ENCODE data around the gene HM13.
A peak's percentile ranks its signal among the peaks of the same experiment; 100 is the strongest.
"Not testable (repeated sequence)": the region's sequence is repeated elsewhere in the genome, so short reads cannot be mapped to it uniquely, and the experiment has no call there.

HM13 gene, protein sequence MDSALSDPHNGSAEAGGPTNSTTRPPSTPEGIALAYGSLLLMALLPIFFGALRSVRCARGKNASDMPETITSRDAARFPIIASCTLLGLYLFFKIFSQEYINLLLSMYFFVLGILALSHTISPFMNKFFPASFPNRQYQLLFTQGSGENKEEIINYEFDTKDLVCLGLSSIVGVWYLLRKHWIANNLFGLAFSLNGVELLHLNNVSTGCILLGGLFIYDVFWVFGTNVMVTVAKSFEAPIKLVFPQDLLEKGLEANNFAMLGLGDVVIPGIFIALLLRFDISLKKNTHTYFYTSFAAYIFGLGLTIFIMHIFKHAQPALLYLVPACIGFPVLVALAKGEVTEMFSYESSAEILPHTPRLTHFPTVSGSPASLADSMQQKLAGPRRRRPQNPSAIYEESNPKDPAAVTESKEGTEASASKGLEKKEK

DNA sequence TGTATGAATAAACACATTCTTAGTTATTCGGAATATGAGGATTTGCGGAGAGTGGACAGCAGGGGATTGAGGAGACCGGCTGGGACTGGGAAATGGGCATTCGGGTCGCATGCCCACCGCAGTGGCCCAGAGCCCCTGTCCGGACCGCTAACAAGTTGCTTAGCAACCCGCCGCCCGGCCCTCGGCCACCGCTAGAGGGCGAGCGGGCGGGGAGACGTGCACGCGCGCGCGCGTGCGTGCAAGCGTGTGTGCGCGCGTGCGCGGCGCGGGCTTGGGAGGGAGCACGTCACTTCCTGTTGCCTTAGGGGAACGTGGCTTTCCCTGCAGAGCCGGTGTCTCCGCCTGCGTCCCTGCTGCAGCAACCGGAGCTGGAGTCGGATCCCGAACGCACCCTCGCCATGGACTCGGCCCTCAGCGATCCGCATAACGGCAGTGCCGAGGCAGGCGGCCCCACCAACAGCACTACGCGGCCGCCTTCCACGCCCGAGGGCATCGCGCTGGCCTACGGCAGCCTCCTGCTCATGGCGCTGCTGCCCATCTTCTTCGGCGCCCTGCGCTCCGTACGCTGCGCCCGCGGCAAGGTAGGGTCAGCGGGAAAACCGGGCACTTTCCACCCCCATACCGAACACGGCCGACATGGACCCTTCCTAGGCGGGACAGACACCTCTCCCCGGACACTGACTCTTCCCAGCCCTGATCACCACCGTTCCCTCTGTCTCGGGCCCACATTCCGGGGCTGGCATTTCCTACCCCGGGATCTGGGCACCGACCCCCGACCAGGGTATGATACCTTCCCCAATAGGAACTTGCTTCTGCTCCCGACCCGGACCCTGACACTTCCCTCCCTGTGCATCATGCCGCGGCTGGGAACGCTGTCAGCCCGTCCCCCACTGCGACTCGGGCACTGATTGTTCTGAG is at the start of gene HM13:
TSS of gene HM13 (plus strand) at position 289 of the 918 bp plus-strand sequence. CDS start at position 399, 110 bp downstream.
- DNase-seq (ENCODE audit: low spot score), result peak; percentile 96

DNA sequence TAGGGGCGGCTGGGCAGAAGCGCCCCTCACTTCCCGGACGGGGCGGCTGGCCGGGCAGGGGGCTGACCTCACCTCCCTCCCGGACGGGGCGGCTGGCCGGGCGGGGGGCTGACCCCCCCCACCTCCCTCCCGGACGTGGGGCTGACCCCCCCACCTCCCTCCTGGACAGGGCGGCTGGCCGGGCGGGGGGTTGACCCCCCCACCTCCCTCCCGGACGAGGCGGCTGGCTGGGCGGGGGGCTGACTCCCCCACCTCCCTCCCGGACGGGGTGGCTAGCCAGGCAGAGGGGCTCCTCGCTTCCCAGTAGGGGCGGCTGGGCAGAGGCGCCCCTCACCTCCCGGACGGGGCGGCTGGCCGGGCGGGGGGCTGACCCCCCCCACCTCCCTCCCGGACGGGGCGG is 43.3 kb upstream of the HM13 start:
- DNase-seq (ENCODE audit: low spot score), result not testable (repeated sequence)

DNA sequence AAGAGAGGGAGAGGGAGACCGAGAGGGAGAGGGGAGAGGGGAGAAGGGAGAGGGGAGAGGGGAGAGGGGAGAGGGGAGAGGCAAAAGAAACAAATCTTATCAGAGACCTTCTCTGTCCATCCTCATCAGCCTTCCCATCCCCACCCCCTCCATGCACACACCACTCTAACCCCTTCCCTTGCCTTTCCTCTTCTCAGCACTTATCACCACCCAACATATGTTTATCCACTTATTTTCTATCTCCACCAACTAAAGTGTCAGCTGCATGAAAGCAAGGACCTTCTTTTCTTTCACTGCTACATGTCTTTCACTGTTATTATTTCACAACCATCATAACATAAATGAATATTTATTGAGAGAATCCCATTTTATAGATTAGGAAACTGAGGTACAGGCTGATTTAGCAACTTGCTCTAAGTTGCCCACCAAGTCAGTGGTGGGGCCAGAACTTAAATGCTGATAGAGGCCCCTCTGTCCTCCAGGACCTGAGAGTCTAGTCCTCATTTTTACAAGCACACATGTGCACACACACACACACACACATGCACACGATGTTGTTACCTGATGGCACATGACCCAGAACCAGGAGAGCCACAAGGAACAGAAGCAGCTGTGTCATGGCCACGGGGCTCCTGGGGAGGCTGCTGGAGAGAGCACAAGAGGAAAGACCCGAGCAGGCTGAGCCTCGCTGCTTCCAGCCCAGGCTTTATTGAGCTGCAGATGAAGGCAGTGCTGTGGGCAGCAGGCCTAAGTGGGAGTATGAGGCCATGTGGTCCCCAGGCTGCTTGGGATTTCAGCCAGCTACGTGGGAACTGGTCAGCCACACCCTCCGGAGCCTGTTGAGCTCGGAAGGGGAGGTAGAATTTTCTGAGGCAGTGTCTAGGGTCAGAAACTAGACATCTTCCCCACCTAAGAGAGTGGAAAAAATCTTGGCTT is 41.6 kb upstream of the HM13 start:
- DNase-seq (ENCODE audit: low spot score), result no peak

DNA sequence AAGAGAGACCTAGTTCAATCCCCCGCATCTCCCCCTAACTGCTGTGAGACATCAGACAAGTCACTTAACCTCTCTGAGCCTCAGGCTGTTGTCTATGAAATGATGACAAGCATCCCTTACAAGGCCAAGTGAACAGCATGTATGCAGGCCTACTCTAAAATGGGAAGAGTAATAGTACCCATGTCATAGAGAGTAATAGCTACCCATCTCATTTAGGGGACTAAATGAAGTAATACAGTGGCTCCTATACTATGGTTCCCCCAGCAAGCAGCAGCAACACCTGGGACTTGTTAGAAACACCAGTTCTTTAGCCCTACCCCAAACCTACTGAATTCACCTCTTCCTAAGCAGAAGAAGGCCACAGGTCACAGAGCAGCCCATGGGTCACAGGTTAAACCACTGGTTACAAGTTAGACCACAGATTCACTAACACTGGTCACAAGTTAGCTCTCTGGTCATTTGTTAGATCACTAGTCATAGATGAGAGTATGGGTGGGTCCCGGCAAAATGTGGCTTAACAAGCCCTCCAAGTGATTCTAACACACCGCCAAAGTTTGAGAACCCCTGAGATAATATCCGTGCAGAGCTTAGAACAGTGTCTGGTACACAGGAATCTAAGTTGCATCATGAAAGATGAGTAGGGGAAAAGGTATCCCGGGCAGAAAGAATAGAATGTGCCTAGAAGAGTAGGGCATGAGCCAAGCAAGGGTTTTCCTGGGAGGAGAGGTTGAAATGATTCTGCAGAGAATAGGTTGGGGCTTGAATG is 40.7 kb upstream of the HM13 start:
- no peak for DNase-seq (ENCODE audit: low spot score)

DNA sequence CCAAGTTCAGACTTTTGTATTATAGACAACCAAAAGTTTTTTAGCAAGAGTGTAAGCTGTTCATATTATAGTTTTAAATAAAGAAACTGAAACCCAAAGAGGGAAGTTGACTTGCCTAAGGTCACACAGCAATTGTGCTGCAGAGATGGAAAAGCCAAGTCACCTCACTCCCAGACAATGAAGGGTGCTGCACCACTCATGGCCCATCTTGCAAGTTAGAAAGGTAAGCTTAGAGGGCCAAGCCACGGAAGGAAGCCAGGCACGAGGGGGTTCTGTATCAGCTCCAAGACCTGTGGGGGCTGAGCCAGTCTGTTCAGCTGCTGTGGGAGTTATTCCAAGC is 40.2 kb upstream of the HM13 start:
- no peak for DNase-seq (ENCODE audit: low spot score)

DNA sequence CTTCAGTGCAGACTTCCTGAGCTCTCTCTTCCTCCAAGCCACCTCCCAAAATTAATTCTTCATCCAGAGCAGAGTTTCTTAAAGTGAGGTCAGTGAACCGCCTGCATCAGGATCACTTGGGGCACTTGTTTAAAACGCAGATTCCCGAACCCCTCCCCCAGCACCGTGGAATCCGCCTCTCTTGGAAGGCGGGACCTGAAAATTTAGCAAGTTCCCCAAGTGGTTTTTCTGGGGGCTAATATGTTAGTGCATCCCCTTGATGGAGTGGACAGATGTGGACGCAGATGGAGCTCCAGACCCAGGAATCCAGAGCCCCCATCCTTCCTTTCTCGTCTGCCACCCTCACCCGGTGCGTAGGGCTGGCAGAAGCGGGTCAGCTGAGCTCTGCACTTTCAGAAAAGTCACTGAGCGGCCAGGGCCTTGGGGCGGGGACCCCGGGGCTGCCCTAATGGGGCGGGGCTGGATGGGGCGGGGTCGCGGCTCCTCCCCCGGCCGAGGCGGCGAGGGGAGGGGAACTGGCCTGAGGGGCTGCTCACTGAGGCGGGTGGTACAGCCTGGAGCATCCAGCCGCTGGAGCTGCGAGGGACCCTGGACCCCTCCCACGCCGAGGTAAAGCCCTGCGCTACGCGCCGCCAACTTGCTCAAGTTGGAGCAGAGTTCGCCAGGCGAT is 39.3 kb upstream of the HM13 start, which contains the start of the genes DEFB124 and REM1:
TSS of gene DEFB124 (minus strand) at position 370 of the 670 bp plus-strand sequence. CDS start 2,114 bp downstream, outside the sequence.
TSS of gene REM1 (plus strand) at position 531 of the 670 bp plus-strand sequence. CDS start 1,158 bp downstream, outside the sequence.
- no peak for DNase-seq (ENCODE audit: low spot score)

DNA sequence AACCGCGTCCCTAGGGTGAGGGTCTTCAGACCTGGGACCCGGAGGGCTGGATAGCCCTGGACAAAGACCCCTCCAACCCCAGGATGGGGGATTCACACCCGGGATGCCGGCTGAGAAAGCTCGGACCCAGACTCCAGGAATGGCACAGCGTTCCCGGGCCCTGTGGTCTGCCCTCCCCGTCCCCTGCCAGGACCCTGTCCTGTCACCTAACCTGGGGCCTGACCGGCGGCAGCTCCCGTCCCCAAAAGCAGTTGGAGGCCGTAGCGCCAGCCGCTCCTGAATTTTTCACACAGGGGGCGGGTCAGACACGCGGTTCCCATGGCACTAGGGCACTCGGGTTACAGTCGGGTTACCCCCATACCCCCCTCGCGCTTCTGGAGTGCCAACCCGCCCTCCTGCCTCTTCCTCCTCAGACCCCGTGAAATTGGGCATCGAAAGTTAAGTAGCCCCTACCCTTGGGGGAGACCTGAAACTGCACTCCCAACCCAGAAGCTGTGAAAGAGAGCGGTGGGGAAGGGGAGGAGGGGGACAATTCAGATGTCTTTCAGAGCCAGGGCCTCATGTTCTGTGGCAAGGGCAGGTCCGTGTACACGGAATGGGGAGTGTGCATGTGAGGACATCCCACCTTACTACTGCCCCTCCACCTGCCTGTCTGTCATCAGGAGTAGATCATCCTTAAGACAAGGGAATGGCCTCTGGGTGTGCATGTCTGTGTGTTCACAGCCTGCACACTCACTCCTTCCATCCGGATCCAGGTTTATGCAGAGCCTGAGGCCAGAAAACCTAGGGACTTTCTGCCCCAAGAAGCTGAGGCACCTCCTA is 38.6 kb upstream of the HM13 start:
- no peak for DNase-seq (ENCODE audit: low spot score)

DNA sequence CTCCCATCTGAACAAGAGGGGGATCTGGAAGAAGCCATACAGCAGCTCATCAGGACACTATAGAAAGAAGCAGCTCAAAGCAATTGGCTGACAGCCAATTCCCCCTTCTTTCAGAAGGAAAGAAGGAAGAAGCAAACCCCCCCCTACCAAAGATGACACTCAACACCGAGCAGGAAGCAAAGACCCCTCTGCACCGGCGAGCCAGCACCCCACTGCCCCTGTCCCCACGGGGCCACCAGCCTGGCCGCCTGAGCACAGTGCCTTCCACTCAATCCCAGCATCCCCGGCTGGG is 38.0 kb upstream of the HM13 start:
- no peak for DNase-seq (ENCODE audit: low spot score)

DNA sequence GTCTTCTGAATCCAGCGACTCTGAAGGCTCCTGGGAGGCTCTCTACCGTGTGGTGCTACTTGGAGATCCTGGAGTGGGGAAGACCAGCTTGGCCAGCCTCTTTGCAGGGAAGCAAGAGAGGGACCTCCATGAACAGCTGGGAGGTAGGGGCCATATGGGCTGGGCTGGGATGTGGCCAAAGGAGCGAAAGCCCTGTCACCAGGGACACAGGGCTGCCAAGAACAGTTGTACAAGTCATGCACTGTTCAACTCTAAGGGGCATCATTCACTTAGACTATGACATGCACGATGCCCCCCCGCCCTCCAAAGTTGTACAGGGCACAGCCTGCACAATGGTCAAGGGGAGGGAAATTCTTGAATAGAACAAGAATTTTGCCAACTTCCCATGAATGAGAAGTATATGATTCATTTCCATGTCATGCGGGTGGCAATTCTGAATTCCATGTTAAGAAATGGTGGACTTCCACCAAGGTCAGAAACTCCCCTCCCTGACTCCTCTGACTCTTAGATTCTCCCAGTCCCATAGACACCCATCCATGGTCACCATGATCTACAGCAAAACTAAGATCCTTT is 37.5 kb upstream of the HM13 start:
- no peak for DNase-seq (ENCODE audit: low spot score)

DNA sequence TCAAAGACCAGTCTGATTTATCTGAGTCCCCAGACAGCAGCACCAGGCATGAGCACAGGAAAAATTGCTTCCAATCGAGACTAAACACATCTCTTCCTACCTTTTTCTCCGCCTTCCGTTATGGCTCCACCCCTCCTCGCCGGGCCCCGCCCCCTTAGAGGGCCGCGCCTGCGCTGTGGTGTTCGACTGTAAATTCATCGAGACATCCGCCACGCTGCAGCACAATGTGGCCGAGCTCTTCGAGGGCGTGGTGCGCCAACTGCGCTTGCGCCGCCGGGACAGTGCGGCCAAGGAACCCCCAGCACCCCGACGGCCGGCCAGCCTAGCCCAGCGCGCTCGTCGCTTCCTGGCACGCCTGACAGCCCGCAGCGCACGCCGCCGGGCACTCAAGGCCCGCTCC is 30.2 kb upstream of the HM13 start:
- DNase-seq (ENCODE audit: low spot score), result no peak

DNA sequence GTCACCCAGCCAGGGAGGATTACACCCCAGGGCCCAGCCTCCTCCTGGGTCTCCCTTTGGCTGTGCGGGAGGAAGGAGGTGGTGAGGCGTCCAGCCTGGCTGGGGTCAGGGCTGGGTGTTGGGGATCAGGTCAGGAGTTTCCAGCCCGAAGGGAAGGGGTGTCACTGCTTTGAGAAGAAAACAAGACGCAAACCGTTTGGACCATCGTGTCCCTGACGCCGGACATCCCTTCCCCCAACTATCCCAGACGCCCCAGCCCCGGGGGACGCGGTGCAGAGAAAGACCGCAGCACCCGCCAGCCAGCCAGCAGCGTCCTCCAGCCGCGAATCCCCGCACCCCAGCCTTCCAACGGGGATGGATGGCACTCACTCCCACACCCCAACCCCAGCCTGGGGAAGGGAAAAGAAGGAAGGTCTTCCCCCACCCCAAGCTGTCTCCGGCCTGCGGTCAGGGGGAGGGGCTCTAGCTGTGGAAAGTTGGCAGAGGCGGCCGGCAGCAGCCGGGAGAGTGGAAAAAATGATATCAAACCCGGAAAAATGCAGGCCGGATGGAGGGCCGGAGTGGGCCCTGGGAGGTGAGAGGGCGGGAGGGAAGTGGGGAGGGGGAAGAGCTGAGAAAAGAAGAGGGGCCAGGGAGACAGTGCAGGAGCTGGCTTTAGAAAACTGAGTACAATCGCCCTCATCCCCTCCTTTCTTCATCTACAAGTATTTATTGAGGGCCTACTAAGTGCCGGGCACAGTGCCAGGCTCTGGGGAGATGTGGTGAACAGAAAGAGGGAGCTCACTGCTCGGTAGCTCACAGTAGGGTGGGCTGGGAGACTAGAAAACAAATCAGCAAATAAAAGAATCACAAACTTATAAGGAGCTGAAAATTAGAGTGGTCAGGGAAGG is 28.5 kb upstream of the HM13 start:
- no peak for DNase-seq (ENCODE audit: low spot score)

DNA sequence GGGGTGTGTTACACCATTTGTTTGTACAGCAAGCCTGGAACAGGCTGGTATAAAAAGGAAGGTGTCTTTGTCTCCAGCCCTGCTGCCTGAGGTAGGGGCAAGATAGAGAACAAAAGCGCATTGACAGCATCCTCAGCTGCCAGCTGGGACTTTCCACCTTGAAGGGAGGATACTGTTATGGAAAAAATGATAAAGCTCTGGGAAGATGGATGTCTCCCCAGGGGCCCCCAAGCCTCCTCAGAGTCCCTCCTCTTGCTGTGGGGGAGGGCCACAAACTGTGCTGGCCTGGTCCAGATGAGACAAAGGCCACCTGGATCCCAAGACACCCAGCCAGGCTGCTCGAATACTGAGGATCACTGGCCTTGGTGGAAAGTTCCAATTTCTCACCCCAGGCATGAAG is 26.1 kb upstream of the HM13 start:
- DNase-seq (ENCODE audit: low spot score), result no peak

DNA sequence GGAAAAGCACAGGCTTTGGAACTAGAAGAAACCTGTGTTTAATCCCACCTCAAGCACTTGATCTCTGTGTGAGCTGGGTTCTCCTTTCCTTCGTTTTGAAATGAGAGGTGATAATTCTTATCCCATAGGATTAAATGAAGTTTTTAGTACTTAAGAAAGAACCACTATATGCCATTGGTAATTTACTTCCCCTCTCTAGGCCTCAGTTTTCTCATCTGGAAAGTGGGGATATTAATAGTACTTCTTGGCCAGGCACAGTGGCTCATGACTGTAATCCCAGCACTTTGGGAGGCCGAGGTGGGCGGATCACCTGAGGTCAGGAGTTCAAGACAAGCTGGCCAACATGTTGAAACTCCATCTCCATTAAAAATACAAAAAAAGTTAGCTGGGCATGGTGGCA is 25.1 kb upstream of the HM13 start:
- no peak for DNase-seq (ENCODE audit: low spot score)

DNA sequence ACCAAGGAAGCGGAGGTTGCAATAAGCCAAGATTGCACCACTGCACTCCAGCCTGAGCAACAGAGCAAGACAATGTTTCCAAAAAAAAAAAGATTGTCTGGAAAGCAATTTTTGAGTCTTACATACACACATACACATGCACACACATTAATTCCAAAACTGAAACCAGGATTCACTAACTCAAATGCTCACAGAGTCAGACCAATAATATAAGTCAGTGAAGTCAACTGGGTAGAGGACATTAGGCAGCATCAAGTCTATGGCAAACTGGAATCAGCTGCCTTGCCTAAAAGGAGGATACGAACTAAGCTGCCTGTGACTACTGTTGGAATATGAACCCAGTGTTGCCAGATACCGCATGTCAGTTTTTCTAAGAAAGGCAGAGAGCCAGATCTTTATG is 23.5 kb upstream of the HM13 start:
- DNase-seq (ENCODE audit: low spot score), result no peak

DNA sequence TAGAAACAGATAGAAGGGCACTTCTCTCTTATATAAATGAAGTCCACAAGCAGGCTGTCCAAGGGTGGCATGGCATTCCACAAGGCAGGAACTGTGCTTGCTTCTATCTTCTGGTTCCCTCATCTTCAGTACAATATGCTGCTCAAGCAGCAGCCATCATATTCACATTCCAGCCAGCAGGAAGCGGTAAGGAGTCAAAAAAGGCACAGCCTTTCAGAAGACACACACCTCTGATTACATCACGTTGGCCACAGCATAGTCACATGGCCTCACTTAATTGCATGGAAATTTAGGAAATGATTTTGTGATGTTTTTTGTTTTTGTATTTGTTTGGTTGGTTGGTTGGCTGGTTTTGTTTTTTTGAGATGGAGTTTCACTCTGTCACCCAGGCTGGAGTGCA is 20.1 kb upstream of the HM13 start:
- DNase-seq (ENCODE audit: low spot score), result no peak

DNA sequence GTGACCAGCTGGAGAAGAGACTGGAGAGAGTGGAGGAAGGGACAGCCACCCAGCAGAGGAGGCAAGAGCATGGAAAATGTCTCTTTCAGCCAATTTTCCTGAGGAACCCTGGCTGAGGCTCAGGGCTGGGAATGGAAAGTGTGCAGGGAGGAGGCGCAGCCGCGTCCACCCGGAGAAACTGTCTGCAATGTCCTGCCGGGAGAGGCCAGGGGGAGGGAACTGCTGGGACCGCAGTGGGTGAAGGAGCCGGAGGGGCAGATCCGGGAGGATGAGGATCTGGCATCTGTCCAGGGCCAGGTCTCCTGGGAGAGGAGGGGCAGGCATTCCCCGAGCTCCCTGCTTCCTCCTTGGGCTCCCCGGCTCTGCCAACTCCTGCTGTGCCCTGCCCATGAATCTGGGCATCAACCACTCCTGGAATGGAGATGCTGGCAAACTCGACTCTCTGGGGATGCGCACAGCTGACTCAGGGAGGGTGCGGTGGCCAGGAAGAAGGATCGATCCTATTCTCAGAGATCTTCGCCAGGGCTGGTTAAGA is 17.4 kb upstream of the HM13 start:
- no peak for DNase-seq (ENCODE audit: low spot score)

DNA sequence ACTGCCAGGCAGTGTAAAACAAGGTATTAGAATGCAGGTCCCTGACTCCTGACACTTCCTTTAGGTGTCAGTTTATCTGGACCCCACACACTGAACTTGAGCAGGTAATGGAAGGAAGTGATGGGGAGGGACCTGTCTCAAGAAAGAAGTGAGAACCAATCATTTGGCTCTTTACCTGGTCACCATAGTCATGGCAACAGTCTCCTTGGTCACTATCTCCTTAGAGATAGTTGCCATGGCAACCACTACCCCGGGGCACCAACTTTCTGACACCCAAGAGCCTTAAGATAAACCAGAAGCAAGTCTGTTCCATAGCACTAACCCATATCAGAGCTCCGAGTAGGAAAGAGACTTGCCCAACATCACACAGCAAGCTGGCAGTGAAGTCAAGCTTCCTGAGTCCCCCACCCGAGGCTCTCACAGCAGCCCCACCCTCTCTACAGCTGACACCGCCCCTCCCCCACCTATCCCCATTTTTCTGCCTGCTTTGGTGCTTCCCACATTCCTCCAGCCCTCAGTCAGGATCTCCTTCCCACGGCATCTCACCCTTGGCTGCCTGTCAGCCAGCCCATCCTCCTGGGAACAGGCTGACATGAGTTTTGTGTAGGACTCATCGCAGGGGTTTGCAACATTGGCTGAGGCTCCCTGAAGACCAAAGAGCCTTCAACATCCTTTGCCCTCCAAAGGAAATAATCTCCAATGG is 16.3 kb upstream of the HM13 start:
- DNase-seq (ENCODE audit: low spot score), result no peak

Measured in Ammon's horn (tissue), 1 donor.